Type B pancreatic cell (in vitro differentiated cells): ENCODE measurements around the gene ANKRD11. TPM values are rescaled to one million over a fixed set of nuclear protein-coding genes. Genes with fewer than 3 reads are reported as not detected.

Experiments
- DNase-seq: peaks from one replicate; pipeline ENCODE4 v3.0.0; 2021; ENCODE audit warnings: mixed read lengths; ENCODE audit not compliant: unreplicated experiment; ENCODE audit errors: extremely low spot score
- H3K27ac Mint-ChIP-seq: 2 replicates; pipeline ENCODE4 v1.8.0; 2021; ENCODE audit warnings: mild to moderate bottlenecking, mixed read lengths
- H3K27me3 Mint-ChIP-seq: 2 replicates; pipeline ENCODE4 v1.8.0; 2021; ENCODE audit warnings: mixed read lengths
- H3K36me3 Mint-ChIP-seq: 2 replicates; pipeline ENCODE4 v1.8.0; 2021; ENCODE audit warnings: mixed read lengths
- H3K4me1 Mint-ChIP-seq: one replicate; pipeline ENCODE4 v1.8.0; 2021; ENCODE audit warnings: mixed read lengths; ENCODE audit not compliant: unreplicated experiment
- H3K4me3 Mint-ChIP-seq: 2 replicates; pipeline ENCODE4 v1.8.0; 2021; ENCODE audit warnings: mild to moderate bottlenecking, mixed read lengths
- H3K9me3 Mint-ChIP-seq: 2 replicates; pipeline ENCODE4 v1.8.0; 2021; ENCODE audit warnings: mixed read lengths
- total RNA-seq: library from RNA; stranded (reverse); gene quantifications from 2 replicates; pipeline ENCODE4 v1.2.1, GENCODE V29; 2021; ENCODE audit warnings: low replicate concordance
- TF ChIP-seq, protein P1 (sequence below): fragments of 200-600 bp; sonication (generic); conservative IDR thresholded peaks from 2 replicates; pipeline ENCODE4 v1.5.0; 2021; ENCODE audit warnings: antibody characterized with exemption, mild to moderate bottlenecking

Gene ANKRD11
- total RNA-seq, 1 donor from 2014 or later, result 153 TPM

DNA sequence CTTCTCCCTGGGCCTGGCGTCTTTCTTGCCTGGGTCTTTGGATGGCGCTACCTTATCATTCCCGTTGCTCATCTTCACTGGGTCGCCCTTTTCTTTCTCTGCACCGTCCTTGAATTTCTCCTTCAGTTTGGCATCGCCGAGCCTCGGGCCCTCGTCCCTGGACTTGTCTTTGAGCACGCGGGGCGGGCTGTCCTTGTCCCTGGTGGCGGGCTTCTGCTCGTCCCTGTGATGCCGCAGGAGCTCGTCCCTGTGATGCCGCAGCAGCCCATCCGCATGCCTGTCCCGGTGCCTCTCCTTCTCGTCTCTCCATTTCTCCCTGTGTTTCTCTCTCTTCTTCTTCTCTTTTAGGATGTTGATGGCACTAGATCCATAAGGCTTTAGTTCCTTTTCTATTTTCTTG, 208.5 kb downstream of the ANKRD11 start:
- H3K4me1 Mint-ChIP-seq, result no peaks in the 10 kb centered on the region
- TF ChIP-seq, protein P1, sequence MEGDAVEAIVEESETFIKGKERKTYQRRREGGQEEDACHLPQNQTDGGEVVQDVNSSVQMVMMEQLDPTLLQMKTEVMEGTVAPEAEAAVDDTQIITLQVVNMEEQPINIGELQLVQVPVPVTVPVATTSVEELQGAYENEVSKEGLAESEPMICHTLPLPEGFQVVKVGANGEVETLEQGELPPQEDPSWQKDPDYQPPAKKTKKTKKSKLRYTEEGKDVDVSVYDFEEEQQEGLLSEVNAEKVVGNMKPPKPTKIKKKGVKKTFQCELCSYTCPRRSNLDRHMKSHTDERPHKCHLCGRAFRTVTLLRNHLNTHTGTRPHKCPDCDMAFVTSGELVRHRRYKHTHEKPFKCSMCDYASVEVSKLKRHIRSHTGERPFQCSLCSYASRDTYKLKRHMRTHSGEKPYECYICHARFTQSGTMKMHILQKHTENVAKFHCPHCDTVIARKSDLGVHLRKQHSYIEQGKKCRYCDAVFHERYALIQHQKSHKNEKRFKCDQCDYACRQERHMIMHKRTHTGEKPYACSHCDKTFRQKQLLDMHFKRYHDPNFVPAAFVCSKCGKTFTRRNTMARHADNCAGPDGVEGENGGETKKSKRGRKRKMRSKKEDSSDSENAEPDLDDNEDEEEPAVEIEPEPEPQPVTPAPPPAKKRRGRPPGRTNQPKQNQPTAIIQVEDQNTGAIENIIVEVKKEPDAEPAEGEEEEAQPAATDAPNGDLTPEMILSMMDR, result no peak
- DNase-seq, result no peak
- no peaks in the 10 kb centered on the region for H3K9me3 Mint-ChIP-seq
- H3K27me3 Mint-ChIP-seq, result no peaks in the 10 kb centered on the region
- no peak overlapping the region for H3K27ac Mint-ChIP-seq
- no peak overlapping the region for H3K4me3 Mint-ChIP-seq
- H3K36me3 Mint-ChIP-seq, result no peaks in the 10 kb centered on the region

DNA sequence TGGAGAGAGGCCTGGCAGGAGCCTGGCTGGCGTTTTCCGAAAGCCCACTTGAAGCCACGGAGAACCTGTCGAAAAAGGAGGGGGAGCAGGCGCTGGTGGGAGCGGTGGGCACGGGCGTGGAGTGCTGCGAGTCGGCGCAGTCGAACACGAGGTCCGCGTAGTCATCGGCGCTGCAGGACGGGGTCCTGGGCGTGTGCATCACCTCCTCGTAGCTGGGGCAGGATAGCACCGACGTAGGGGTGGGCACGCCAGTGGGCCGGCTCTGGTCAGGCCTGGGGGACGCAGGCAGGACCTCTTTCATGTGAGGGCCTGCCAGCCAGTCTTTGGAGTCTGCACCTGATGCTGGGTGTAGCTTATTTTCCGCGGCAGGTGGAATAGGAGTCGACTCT, 209.2 kb downstream of the ANKRD11 start:
- Mint-ChIP-seq H3K9me3 (no peaks in the 10 kb centered on the region), H3K27me3 (no peaks in the 10 kb centered on the region), H3K36me3 (no peaks in the 10 kb centered on the region), H3K4me3 (no peak overlapping the region), H3K27ac (no peak overlapping the region), H3K4me1 (no peaks in the 10 kb centered on the region)
- DNase-seq, result no peak
- TF ChIP-seq, protein P1, result no peak

DNA sequence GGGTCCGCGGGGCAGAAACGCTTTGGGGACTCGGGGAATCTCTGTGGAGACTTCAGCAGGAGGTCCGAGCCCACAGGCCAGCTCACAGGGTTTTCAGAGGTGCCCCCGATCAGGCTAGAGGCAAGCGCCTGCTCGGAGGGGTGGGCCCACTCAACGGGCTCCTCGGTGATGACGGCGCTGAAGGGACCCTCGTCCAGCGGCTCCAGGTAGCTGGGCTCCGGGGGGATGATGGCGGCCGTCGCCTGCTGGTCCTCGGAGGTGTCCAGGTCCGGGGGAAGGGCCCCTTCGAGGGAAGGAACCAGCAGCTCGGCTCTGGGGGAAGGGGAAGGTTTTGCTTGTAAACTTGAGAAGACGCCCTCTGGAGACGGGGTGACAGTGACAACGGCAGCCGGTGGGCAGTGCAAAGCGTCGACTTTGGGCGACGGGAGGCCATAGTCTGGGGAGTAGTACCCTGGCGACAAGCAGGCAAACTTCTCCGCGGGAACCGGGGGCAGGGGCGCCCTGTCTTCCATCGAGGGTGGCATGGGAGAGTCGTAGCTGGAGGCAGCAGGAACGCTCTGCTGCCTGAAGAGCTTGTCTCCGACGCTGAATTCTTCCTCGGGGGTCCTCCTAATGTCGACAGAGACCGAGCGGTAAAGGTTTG, 209.7 kb downstream of the ANKRD11 start:
- Mint-ChIP-seq H3K4me1 (no peaks in the 10 kb centered on the region), H3K27ac (no peak overlapping the region), H3K4me3 (no peak overlapping the region), H3K9me3 (no peaks in the 10 kb centered on the region), H3K27me3 (no peaks in the 10 kb centered on the region), H3K36me3 (no peaks in the 10 kb centered on the region)
- no peak for DNase-seq
- TF ChIP-seq, protein P1, result no peak

DNA sequence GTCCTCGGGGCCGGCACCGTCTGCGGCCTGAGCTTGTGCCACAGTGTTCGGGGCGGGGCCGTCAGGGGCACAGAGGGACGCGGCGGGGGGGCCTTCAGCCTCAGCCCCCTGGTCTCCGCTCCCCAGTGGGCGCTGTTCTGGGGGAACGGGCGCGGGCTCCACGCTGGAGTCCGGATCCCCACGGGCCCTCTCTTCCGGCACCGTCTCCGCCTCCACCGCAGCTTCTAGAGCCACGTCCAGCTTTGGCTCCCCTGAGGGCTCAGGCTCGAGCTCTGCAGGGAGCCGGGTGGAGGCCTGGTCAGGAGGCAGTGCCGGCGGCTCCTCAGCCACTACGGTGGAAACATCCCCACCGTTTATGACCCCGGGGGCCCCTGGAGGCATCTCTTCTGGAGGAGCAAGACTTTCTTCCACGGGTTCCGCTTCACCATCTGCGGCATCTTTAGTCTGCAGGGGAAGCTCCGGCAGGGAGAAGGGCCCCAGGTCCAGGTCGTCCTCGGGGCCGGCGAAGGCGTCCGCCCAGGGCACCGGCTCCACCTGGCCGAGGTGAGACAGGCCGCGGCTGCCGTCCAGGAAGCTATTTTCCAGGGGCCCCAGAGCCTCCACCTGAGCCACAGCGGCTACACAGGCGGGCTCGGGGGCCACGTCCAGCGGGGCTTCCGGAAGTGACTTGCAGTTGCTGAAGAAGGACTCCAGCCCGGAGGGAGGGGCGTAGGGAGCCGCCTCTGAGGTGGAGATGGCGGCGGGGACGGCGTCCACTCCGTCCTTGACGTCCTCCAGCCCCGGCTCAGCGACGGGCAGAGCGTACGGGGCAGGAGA, 210.5 kb downstream of the ANKRD11 start:
- DNase-seq, result no peak
- H3K36me3 Mint-ChIP-seq, result no peaks in the 10 kb centered on the region
- no peaks in the 10 kb centered on the region for H3K9me3 Mint-ChIP-seq
- TF ChIP-seq, protein P1, result no peak
- H3K4me1 Mint-ChIP-seq, result no peaks in the 10 kb centered on the region
- no peaks in the 10 kb centered on the region for H3K27me3 Mint-ChIP-seq
- no peak overlapping the region for H3K27ac Mint-ChIP-seq
- H3K4me3 Mint-ChIP-seq, result no peak overlapping the region

DNA sequence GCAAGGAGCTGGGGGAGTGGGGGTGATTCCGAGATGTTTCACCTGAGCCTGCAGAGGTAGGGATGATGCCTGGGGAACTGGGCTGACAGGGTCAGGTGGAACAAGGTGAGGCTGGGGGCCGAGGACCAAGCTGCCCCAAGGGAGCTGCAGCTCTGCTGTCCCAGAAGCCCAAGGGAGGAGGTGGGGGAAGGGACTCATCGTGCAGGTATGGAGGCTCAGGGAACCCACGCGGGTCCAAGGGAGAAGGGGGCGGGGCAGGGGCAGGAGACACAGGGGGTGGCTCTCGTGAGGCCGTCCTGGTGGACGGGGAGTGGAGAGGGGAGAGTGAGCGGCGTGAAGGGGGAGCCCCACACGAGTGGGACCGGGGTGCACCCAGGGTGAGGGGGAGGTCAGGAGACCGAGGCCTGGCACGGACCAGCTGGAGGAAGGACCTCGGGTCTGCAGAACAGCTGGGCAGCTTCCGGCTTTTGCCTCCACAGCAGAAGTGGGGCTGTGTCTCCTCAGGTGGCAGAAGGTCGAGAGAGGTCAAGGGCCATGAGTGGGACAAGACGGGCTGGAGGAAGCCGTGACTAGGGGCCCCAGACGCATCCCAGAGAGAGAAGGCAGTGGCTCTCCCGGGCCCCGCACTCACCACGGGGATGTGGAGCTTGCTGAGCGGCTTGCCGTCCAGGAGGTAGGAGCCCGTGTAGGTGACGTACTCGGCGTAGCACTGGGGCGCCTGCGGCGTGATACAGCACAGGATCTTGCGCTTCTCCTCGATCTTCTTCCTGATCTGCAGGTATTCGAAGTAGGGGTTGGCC, 211.7 kb downstream of the ANKRD11 start:
- no peak overlapping the region for H3K4me3 Mint-ChIP-seq
- H3K9me3 Mint-ChIP-seq, result no peaks in the 10 kb centered on the region
- DNase-seq, result no peak
- no peaks in the 10 kb centered on the region for H3K4me1 Mint-ChIP-seq
- peaks cover 2% of the 10 kb centered on the region for H3K36me3 Mint-ChIP-seq
- no peaks in the 10 kb centered on the region for H3K27me3 Mint-ChIP-seq
- TF ChIP-seq, protein P1, result no peak
- no peak overlapping the region for H3K27ac Mint-ChIP-seq
